Right renal pelvis (tissue), 4 donors: ENCODE measurements around the gene PCDH9. TPM values are rescaled to one million over a fixed set of nuclear protein-coding genes. Genes with fewer than 3 reads are reported as not detected.
A peak's percentile ranks its signal among the peaks of the same experiment; 100 is the strongest.
"Not testable (repeated sequence)": the region's sequence is repeated elsewhere in the genome, so short reads cannot be mapped to it uniquely, and the experiment has no call there.

Source experiments
- DNase-seq, 4 donors: peaks; one replicate each; pipeline ENCODE4 v3.0.0-alpha.2; 2013; ENCODE audit warnings: low read depth in 4 of 4, low spot score in 3 of 4, missing footprints in 1 of 4
- polyA plus RNA-seq, 4 donors: library from polyadenylated mRNA; unstranded; fragments of 120-200 nt; gene quantifications; one replicate each; pipeline ENCODE4 v1.2.1, GENCODE V29; 2013; ENCODE audit not compliant: insufficient read length in 4 of 4

PCDH9 gene
- polyA plus RNA-seq, 4 donors, result 12.8 to 16.5 (median 15.0) TPM

DNA sequence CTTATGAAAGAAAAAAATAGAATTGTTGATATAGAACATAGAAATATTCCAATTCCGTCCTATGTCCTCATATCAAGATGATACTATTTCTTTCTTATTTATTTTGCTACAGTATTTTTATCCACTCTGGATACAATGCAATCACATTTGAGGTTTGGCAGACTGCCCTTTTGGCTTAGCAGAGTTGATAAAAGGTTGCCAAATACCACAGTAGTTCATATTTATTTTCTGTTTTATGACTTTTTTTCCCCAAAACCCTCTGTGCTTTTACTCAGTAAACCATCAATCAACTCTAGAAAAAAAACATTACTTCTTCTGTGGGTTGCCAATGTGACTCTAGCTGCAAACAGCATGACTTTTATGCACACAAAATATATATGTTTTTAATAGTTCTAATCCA is 424.5 kb downstream of the PCDH9 start:
- DNase-seq, result peak in 1 of 4 donors; percentile 3

GRCh38 chr13:66803808-66804456 is 426.2 kb downstream of the PCDH9 start:
- no peak for DNase-seq

DNA sequence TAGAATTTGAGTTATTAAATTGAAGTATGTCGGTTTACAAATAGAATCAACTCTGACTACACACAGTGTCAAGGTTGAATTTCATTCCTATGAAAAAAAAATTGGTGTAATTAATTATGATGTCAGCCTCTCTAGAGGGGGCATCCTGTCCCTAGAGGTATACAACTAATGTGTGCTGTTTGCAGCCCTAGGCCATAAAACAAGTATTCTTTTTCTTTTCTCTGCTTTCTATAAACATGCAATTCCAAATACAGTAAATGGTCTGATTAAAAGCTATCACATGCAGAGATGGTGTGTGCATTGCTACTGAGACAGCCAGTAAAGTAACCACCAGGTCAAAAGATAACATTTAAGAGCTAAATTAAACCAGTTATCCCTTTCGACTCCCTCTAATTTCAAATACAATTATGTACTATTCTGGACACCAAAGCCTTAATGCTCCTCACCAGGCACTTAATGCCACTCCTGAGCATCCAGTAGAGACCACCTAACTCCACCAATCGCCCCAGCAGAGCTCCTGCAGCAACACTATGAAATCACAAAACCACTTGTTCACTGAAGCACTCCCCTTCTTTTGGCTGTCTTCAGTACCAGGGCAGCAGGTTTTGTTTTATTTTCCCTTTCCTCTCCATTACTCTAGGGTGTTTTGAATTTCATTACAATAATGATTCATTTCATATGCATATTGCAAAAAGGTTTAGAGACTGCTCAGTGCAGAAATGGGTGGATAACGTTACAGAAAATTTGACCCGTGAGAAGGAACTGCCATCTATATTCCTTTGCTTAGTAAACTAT is 426.9 kb downstream of the PCDH9 start:
- no peak for DNase-seq

- DNase-seq, result no peak
These were observed 434.5 kb downstream of the PCDH9 start for GRCh38 chr13:66795636-66796035.

DNA sequence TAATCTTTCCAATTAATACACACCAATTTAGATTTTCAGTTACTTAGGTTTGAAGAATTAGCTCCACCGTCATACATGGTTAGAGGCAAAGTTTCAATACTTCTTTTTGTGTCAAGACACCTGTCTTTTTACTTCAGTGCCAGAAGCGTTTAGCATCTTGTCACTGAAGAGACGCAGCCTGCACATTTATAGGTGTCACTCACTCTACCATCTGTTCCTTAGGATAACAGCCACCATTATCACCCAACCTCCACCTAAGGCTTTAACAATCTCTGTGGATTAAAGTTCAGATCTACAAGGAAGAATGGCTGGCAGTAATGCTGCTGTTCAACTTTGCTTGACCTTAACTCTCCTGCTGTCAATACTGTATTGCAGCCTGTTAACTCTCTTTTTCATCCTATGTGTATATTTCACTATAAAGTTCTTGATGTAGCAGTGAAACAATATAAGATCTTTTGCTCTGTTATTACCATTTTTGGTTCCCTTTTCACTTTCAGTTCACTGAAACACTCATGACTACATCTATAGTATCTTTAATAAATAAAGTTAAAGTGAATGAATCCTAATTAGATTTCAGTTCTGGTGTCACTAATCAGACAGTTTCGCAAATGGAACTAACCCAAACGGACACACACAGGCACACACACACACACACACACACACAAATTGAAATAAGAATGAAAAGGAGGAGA is 435.6 kb downstream of the PCDH9 start:
- no peak for DNase-seq

GRCh38 chr13:66790861-66791260 is 439.3 kb downstream of the PCDH9 start:
- DNase-seq, result no peak

DNA sequence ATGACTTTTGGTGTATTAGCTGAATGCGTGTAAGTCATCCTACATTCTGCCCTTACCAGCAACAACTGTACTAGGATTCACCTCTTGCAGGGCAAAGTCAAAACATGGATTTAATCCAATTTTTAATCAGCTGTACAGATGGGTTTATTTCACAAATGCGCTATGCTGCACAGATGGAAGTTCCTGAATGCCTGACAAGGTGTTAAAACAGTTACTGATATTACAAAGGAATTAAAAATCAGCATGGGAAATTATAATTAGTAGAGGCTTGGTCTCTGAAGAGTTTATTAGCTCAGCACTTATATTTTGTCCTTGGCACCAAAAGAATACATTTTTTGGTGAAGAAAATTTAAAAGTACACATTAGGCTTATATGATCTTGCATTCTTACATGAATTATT is 448.9 kb downstream of the PCDH9 start:
- DNase-seq, result no peak

GRCh38 chr13:66780814-66781213 is 449.3 kb downstream of the PCDH9 start:
- DNase-seq, result no peak

DNA sequence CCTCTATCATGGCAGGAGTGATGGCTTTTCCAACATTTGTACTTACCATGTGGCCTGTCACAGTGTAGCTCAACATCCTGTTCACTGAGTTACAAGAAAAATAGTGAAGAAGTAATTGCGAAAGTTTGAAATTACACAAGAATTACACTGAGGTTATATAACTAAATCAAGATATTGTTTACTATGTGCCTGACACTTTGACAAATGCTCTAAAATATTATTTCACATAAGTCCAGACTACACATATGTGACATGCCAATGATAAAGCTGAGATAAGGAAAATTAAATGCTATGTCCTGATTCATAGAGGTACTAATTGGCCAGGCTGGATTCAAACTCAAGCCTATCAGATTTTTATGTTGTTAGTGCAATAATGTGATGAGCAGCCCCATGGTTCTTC is 451.7 kb downstream of the PCDH9 start:
- DNase-seq, result no peak

DNA sequence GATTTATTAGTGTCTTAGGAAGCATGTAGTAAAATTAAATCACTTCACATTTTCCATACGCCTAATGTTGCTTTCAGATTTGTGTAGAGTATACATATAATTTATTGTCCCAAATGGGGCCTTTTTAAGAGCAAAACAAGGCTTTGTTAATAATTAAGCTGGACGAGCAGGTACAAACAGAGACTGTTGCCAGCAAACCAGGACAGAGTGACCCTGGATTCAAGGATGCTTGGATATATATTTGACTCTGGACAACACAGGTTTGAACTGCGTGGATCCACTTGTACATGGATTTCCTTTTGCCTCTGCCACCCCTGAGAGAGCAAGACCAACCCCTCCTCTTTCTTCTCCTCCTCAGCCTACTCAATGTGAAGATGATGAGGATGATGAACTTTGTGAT is 454.9 kb downstream of the PCDH9 start:
- no peak for DNase-seq

GRCh38 chr13:66774046-66774445 is 456.1 kb downstream of the PCDH9 start:
- DNase-seq, result no peak

DNA sequence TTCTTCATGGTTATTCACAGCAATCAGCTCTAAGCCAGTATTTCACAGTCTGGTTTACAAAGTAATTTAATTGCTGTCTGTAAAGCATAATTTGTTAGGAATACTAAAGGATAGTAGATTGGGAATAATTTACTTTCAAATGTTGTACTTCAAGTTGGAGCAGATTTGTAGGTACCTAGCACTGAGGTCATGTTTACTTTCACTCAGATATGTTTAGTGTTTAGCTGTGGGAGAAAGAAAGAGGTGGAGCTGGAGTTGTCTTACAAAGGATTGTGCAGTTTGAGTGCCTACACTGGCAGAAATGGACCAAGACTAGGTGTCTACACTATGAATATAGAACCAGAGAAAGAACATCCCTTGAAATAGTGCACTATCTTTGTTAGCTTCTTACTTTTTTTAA is 464.6 kb downstream of the PCDH9 start:
- peak in 1 of 4 donors; percentile 2 for DNase-seq

GRCh38 chr13:66760678-66761077 is 469.5 kb downstream of the PCDH9 start:
- not testable (repeated sequence) for DNase-seq

DNA sequence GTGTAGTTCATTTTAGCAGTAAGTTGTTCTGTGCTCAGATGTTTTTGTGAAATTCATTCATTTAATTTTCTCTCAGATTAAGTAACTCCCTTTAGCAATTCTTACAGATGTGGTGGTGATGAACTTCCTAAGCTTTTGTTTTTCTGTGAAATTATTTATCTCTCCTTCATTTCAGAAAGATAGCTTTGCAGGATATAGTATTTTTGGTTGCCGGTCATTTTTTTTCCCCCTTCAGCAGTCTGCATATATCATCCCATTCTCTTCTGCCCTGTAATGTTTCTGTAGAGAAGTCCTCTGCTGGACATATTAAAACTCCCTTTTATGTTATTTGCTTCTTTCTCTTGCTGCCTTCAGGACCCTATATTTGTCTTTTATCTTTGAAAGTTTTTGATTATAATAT is 470.2 kb downstream of the PCDH9 start:
- no peak for DNase-seq

GRCh38 chr13:66751691-66752090 is 478.4 kb downstream of the PCDH9 start:
- DNase-seq, result no peak

GRCh38 chr13:66748712-66749111 is 481.4 kb downstream of the PCDH9 start:
- DNase-seq, result no peak

DNA sequence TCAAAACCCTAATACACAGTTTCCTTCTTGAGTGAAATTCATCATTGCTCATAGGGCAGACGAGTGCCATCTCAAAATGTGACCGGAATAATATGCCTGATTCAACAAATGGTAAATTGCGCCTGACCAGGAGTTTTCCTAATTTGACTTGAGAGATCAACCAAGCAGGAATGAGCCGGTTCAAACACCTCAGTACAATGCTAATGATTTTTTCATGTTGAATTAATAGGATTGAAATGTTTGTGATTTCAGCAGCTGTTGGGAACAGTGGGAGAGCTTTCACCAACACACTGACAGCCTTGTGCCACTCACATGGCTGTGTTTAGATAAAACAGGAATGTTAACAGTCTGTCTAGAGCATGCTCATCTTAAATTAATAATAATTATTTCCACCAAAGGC is 484.8 kb downstream of the PCDH9 start:
- DNase-seq, result no peak

DNA sequence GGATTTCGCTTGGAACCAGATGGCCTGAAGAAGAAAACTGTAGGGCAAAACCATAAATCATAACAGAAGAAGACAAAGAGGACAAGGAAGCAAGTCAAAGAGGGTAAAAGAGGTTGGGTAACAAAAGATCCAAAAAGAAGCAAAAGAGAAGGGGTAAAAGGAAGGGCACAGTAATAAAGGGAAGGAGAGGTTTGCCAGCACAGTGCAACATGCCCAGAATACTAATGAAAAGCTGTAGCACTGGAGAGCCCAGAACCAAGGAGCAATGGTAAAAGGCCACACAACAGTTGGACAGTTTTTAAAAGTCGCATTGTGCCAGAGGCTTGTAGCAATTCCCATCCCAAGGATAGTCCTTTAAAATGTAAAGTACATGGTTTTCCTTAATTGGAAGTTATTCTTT is 506.6 kb downstream of the PCDH9 start:
- no peak for DNase-seq

GRCh38 chr13:66716538-66716937 is 513.6 kb downstream of the PCDH9 start:
- DNase-seq, result no peak

DNA sequence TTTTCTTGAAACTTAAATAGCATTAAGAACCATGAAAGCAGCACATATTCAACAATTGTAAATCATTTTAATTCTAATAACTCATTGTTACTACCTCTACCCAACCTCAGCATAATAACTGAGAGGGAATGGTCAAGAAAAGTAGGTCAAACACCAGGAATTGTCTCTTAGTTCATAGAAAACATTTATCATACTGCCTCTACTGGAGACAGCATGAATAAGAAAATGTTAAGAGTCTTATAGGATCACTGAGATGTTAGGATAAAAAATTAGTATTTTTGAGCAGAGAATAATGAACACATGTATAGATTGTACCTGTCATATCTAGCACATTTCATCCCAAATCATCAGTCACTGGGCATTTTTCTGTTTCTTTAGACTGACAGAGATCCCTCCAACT is 515.3 kb downstream of the PCDH9 start:
- no peak for DNase-seq

GRCh38 chr13:66704110-66704509 is 526.0 kb downstream of the PCDH9 start:
- no peak for DNase-seq

- DNase-seq, result no peak
These were observed 526.5 kb downstream of the PCDH9 start for GRCh38 chr13:66703597-66703996.
